Gastroesophageal sphincter (tissue), 3 donors: ENCODE data around the gene ADGRG3.

Experiments
- CTCF ChIP-seq, 4 experiments: fragments of 200-600 bp in 2 of 4; fragments of 450-650 bp in 2 of 4; sonication (generic) in 1 of 4; IDR thresholded peaks; one replicate each; pipeline ENCODE4 v1.5.1; 2017 to 2019; ENCODE audit warnings: antibody characterized with exemption in 4 of 4, mild to moderate bottlenecking in 2 of 4, moderate library complexity in 2 of 4
- EP300 ChIP-seq: sonication (generic); formaldehyde crosslinking; IDR thresholded peaks from one replicate; pipeline ENCODE4 v1.6.1; 2017; ENCODE audit warnings: antibody characterized with exemption, mild to moderate bottlenecking
- POLR2A ChIP-seq, 2 donors: fragments of 450-650 bp; IDR thresholded peaks; one replicate each; pipeline ENCODE4 v1.6.1; 2017; ENCODE audit warnings: antibody characterized with exemption in 2 of 2, mild to moderate bottlenecking in 2 of 2, moderate library complexity in 1 of 2
- POLR2AphosphoS5 ChIP-seq: sonication (generic); formaldehyde crosslinking; IDR thresholded peaks from one replicate; pipeline ENCODE4 v1.6.1; 2017; ENCODE audit warnings: antibody characterized with exemption

GRCh38 chr16:57633383-57634064, 34.6 kb upstream of the ADGRG3 start:
- TF ChIP-seq CTCF (IDR thresholded peaks at IDR 0.05) (no peak), POLR2A (IDR thresholded peaks at IDR 0.05) (no peak), EP300 (no peak), POLR2AphosphoS5 (no peak)
